BE2C (cell line): ENCODE measurements around the gene STK17B.

Experiments
- DNase-seq: peaks from one replicate; pipeline ENCODE4 v3.0.0-alpha.2; 2020
- H3K27me3 ChIP-seq: fragments of 250-450 bp; sonication (Bioruptor Pico); 2 replicates; pipeline ENCODE4 v1.5.1; 2020; ENCODE audit warnings: mild to moderate bottlenecking
- H3K36me3 ChIP-seq: fragments of 250-450 bp; sonication (Bioruptor Pico); 2 replicates; pipeline ENCODE4 v1.5.1; 2020; ENCODE audit warnings: mild to moderate bottlenecking
- H3K4me1 ChIP-seq: fragments of 250-450 bp; sonication (Bioruptor Pico); 2 replicates; pipeline ENCODE4 v1.5.1; 2020
- H3K4me3 ChIP-seq: 2 replicates; pipeline ENCODE4 v1.5.1; 2011; ENCODE audit warnings: low read depth, low read length
- H3K9me3 ChIP-seq: fragments of 250-450 bp; sonication (Bioruptor Pico); 2 replicates; pipeline ENCODE4 v1.5.1; 2020
- TF ChIP-seq, protein P1 (sequence below): IDR thresholded peaks from 2 replicates; pipeline ENCODE4 v1.5.1; 2012; ENCODE audit warnings: mild to moderate bottlenecking, low read depth, low read length

STK17B gene

DNA sequence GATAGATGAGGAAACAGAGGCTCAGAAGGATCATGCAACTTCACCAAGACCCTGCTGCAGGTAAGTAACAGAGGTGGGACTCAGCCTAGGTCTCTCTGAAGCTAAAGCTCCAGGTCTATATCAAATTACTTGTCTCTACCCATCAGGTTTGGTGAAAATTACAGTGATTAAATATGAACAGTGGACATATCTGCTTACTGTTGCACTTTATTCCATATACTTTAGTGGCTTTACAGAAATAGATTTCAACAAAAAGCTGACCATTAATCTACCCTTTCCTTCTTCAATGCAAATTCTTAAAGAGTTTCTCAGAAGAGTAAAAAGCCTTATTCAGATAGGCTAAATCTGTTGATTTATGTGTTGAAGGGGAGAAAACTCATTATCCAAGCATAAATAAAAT, 42.8 kb upstream of the STK17B start:
- H3K27me3 ChIP-seq: no peaks in the 10 kb centered on the region
- H3K4me1 ChIP-seq: peaks cover 3% of the 10 kb centered on the region; the same call in 1 of the 2 replicates
- H3K36me3 ChIP-seq: no peaks in the 10 kb centered on the region
- H3K4me3 ChIP-seq: no peak overlapping the region
- no peak for DNase-seq
- no peaks in the 10 kb centered on the region for H3K9me3 ChIP-seq
- TF ChIP-seq, protein P1, sequence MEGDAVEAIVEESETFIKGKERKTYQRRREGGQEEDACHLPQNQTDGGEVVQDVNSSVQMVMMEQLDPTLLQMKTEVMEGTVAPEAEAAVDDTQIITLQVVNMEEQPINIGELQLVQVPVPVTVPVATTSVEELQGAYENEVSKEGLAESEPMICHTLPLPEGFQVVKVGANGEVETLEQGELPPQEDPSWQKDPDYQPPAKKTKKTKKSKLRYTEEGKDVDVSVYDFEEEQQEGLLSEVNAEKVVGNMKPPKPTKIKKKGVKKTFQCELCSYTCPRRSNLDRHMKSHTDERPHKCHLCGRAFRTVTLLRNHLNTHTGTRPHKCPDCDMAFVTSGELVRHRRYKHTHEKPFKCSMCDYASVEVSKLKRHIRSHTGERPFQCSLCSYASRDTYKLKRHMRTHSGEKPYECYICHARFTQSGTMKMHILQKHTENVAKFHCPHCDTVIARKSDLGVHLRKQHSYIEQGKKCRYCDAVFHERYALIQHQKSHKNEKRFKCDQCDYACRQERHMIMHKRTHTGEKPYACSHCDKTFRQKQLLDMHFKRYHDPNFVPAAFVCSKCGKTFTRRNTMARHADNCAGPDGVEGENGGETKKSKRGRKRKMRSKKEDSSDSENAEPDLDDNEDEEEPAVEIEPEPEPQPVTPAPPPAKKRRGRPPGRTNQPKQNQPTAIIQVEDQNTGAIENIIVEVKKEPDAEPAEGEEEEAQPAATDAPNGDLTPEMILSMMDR: no peak

DNA sequence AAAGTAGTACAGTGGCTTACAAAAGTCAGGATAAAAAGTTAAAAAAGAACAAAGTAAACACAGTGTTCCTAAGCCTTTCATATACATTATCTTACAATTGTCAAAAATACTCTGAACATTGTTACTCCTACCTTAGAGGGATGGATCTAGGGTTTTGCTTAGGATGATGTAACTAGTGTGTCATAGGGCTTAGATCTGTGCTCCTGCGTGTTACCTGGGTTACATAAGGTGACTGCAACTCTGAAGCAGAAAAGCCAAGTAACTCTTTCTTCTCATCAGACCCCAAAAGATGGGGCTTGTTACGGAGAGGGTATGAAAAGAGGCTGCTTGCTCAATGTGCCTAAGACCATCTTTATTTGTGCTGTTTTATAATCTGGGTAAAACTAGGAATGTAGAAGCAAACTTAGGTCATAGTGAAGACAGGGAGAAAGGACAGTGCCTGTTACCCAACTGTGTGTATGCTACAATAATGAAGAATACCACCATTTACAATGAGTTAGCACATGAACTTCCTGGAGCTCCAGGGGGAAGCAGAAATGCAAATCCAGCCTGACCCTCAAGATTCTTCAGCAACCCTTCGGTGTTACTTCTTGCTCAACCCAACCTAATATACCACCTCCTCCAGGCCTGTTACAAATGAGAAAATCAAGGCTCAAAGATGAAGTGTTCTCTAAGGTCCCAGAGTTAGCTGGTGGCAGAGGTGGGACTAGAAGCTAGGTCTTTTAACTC, 42.0 kb upstream of the STK17B start:
- Histone ChIP-seq H3K36me3 (no peaks in the 10 kb centered on the region), H3K4me3 (no peak overlapping the region), H3K4me1 (peaks cover 3% of the 10 kb centered on the region; the same call in 1 of the 2 replicates), H3K27me3 (no peaks in the 10 kb centered on the region), H3K9me3 (no peaks in the 10 kb centered on the region)
- no peak for DNase-seq
- TF ChIP-seq, protein P1: no peak

DNA sequence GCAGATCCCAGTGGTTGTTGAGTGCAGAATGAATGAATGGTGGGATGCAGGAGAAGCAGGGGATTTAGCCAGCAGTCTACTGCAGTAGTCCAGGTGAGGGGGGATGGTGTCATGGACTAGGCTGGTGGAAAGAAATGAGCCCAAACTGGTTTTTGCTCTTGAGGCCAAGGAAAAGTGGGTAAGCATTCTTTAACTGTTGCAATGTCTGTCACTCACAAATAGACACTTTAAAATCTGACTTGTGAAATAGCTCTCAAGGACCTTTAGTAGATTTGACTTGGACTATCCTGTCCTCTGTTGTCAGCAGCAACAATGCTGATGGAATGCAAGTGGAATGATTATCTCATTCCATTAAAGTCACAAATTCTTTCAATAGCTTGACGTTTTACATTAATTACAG, 37.5 kb upstream of the STK17B start:
- Histone ChIP-seq H3K36me3 (no peaks in the 10 kb centered on the region), H3K4me1 (peaks cover 3% of the 10 kb centered on the region; the same call in 1 of the 2 replicates), H3K9me3 (no peaks in the 10 kb centered on the region), H3K27me3 (no peaks in the 10 kb centered on the region), H3K4me3 (no peak overlapping the region)
- no peak for DNase-seq
- TF ChIP-seq, protein P1: no peak

DNA sequence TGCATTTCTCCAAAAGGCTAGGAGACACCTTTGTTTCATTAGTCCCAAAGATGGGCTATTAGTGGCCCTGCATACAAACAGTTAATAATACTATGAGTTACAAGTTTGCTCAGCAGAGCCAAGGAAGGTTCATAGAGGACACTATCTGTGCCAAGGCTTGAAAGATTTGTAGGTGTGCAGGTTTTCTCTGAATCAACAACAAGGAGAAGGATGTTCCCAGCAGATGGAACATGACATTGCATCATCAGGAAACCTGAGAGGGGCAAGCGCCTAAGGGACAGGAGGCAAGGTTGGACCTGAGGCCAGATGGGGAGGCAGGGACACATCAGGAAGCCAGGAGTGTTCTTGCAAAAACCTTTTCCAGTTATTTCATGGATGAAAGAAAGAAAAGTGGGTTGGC, 35.4 kb upstream of the STK17B start:
- H3K9me3 ChIP-seq: no peaks in the 10 kb centered on the region
- no peaks in the 10 kb centered on the region for H3K27me3 ChIP-seq
- peaks cover 3% of the 10 kb centered on the region; the same call in 1 of the 2 replicates for H3K4me1 ChIP-seq
- H3K4me3 ChIP-seq: no peak overlapping the region
- H3K36me3 ChIP-seq: no peaks in the 10 kb centered on the region
- TF ChIP-seq, protein P1: no peak
- DNase-seq: no peak

DNA sequence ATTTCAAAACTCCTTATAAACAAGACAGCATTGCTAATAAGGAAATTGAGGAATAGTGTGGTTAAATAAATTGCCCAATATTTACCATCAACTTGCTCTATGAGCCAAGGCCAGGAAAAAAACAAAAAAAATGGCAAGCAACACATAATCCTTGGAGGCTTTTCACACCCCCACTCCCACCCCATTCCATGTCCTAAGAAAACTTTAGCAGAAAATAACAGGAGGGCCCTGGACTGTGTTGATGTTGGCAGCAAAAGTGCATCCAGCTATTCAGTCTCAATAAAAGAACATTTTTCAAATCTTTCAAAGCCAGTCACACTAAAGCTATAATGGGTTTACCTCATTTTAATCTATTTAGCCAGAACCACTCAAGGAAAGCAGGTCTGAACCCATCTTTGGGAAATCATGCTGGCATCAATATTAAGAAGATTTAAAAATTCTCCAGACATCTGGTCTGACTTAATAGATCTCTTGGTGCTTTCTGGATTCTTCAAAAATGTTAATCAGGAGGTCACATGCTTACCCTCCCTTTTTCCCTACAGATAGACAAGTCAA, 34.6 kb upstream of the STK17B start:
- TF ChIP-seq, protein P1: no peak
- H3K4me3 ChIP-seq: no peak overlapping the region
- no peaks in the 10 kb centered on the region for H3K36me3 ChIP-seq
- peaks cover 3% of the 10 kb centered on the region; the same call in 1 of the 2 replicates for H3K4me1 ChIP-seq
- H3K9me3 ChIP-seq: no peaks in the 10 kb centered on the region
- H3K27me3 ChIP-seq: no peaks in the 10 kb centered on the region
- DNase-seq: no peak
